HEK293 (cell line): ENCODE measurements around the gene PEF1.

Source experiments
- CTCF ChIA-PET: fragments of 350-600 bp; formaldehyde crosslinking; extraction: SDS; loops from one replicate; lab custom pipeline; 2021; ENCODE audit warnings: antibody characterized with exemption; lab: Yijun Ruan, JAX
- POLR2A ChIA-PET: fragments of 300-600 bp; formaldehyde crosslinking; extraction: SDS; loops from one replicate; lab custom pipeline; 2020; ENCODE audit warnings: antibody characterized with exemption, inconsistent platforms; lab: Yijun Ruan, JAX
- H3K27ac ChIP-seq: fragments of 200-500 bp; sonication (Bioruptor generic); 2 replicates; pipeline ENCODE4 v1.5.1; 2014; ENCODE audit warnings: low read depth, low read length, control low read depth, inconsistent platforms; ENCODE audit errors: extremely low read depth
- H3K36me3 ChIP-seq, 2 experiments: fragments of 200-500 bp in 1 of 2; sonication (Bioruptor generic) in 1 of 2; 1 replicate in 1 of 2; 2 replicates in 1 of 2; pipeline ENCODE4 v1.5.1; 2014 to 2017; ENCODE audit warnings: inconsistent platforms in 2 of 2, low read length in 2 of 2; ENCODE audit not compliant: control insufficient read depth in 2 of 2, insufficient read depth in 1 of 2
- H3K4me1 ChIP-seq: fragments of 200-500 bp; sonication (Bioruptor generic); 2 replicates; pipeline ENCODE4 v1.5.1; 2014; ENCODE audit warnings: mild to moderate bottlenecking, low read length, inconsistent platforms; ENCODE audit not compliant: control insufficient read depth, insufficient read depth
- H3K4me3 ChIP-seq: 2 replicates; pipeline ENCODE4 v1.5.1; 2011; ENCODE audit warnings: low read depth, mild to moderate bottlenecking, control low read depth, low read length, moderate library complexity
- H3K9me3 ChIP-seq: fragments of 200-500 bp; sonication (Bioruptor generic); 2 replicates; pipeline ENCODE4 v1.5.1; 2014; ENCODE audit warnings: low read depth, low read length, inconsistent platforms; ENCODE audit not compliant: control insufficient read depth, insufficient read depth
- ATF2 ChIP-seq: fragments of 450-650 bp; formaldehyde crosslinking; IDR thresholded peaks from 2 replicates; pipeline ENCODE4 v1.5.1; 2016; ENCODE audit warnings: missing biosample characterization, missing genetic modification characterization, low read depth
- BCL11A ChIP-seq: fragments of 450-650 bp; formaldehyde crosslinking; IDR thresholded peaks from 2 replicates; pipeline ENCODE4 v1.5.1; 2016; ENCODE audit warnings: low read depth, missing biosample characterization, missing genetic modification characterization
- HOXD13 ChIP-seq: sonication (generic); formaldehyde crosslinking; IDR thresholded peaks from 2 replicates; pipeline ENCODE4 v1.8.0; 2022; ENCODE audit warnings: missing genetic modification reagents, borderline replicate concordance
- KLF16 ChIP-seq: fragments of 450-650 bp; formaldehyde crosslinking; IDR thresholded peaks from 2 replicates; pipeline ENCODE4 v1.5.1; 2017; ENCODE audit warnings: missing biosample characterization, missing genetic modification characterization
- SP3 ChIP-seq: fragments of 450-650 bp; formaldehyde crosslinking; IDR thresholded peaks from 2 replicates; pipeline ENCODE4 v1.5.1; 2016; ENCODE audit warnings: missing biosample characterization, missing genetic modification characterization
- ZBTB1 ChIP-seq: fragments of 450-650 bp; formaldehyde crosslinking; IDR thresholded peaks from 2 replicates; pipeline ENCODE4 v1.5.1; 2016; ENCODE audit warnings: missing biosample characterization, missing genetic modification characterization
- ZNF184 ChIP-seq: fragments of 450-650 bp; IDR thresholded peaks from 2 replicates; pipeline ENCODE4 v1.5.1; 2018; ENCODE audit warnings: missing biosample characterization, mild to moderate bottlenecking, missing genetic modification characterization
- ZNF202 ChIP-seq: fragments of 450-650 bp; formaldehyde crosslinking; IDR thresholded peaks from 2 replicates; pipeline ENCODE4 v1.5.1; 2016; ENCODE audit warnings: missing biosample characterization, missing genetic modification characterization, borderline replicate concordance
- ZNF280C ChIP-seq: fragments of 450-650 bp; formaldehyde crosslinking; IDR thresholded peaks from 2 replicates; pipeline ENCODE4 v1.5.1; 2016; ENCODE audit warnings: missing biosample characterization, missing genetic modification characterization
- ZNF48 ChIP-seq: fragments of 450-650 bp; formaldehyde crosslinking; IDR thresholded peaks from 2 replicates; pipeline ENCODE4 v1.5.1; 2016; ENCODE audit warnings: missing biosample characterization, missing genetic modification characterization
- ZNF514 ChIP-seq: fragments of 450-650 bp; formaldehyde crosslinking; IDR thresholded peaks from 2 replicates; pipeline ENCODE4 v1.5.1; 2016; ENCODE audit warnings: missing biosample characterization, missing genetic modification characterization
- ZSCAN23 ChIP-seq: fragments of 450-650 bp; formaldehyde crosslinking; IDR thresholded peaks from 2 replicates; pipeline ENCODE4 v1.5.1; 2016; ENCODE audit warnings: missing biosample characterization, missing genetic modification characterization
- TF ChIP-seq, protein P1 (sequence below): fragments of 450-650 bp; formaldehyde crosslinking; IDR thresholded peaks from 2 replicates; pipeline ENCODE4 v1.5.1; 2016; ENCODE audit warnings: missing biosample characterization, missing genetic modification characterization
- TF ChIP-seq, protein P2 (sequence below): fragments of 450-650 bp; IDR thresholded peaks from 2 replicates; pipeline ENCODE4 v1.5.1; 2018; ENCODE audit warnings: missing biosample characterization, mild to moderate bottlenecking, missing genetic modification characterization
- TF ChIP-seq, protein P3 (sequence below): fragments of 450-650 bp; formaldehyde crosslinking; IDR thresholded peaks from 2 replicates; pipeline ENCODE4 v1.5.1; 2016; ENCODE audit warnings: missing biosample characterization, missing genetic modification characterization

PEF1 gene

GRCh38 chr1:31671561-31672201, 27.0 kb upstream of the PEF1 start (continued):
- TF ChIP-seq HOXD13 (CRISPR knock-in tag) (no peak), BCL11A (no peak)
- TF ChIP-seq, protein P1, sequence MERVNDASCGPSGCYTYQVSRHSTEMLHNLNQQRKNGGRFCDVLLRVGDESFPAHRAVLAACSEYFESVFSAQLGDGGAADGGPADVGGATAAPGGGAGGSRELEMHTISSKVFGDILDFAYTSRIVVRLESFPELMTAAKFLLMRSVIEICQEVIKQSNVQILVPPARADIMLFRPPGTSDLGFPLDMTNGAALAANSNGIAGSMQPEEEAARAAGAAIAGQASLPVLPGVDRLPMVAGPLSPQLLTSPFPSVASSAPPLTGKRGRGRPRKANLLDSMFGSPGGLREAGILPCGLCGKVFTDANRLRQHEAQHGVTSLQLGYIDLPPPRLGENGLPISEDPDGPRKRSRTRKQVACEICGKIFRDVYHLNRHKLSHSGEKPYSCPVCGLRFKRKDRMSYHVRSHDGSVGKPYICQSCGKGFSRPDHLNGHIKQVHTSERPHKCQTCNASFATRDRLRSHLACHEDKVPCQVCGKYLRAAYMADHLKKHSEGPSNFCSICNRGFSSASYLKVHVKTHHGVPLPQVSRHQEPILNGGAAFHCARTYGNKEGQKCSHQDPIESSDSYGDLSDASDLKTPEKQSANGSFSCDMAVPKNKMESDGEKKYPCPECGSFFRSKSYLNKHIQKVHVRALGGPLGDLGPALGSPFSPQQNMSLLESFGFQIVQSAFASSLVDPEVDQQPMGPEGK (tag by site-specific recombination), result no peak

DNA sequence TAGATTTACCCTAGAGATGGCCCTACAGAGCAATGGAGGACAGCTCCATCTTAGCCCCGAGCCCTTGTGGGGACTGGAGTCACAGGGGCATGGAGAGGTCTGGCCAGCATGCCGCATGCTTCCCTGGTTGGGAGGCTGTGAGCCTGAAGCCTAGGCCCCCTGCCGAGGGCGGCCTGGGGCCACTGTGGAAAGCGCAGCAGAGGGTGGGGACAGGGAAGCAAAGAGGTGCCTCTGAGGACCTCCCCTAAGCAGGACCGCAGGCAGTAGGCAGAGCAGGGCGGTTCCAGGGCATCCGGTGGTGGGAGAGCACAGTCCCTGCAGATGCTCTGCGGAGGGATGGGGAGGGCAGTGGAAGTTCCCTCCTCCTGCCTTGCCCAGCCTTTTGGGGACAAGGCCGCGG, 26.5 kb upstream of the PEF1 start:
- H3K4me3 ChIP-seq, result no peak overlapping the region
- TF ChIP-seq ZSCAN23 (tag by site-specific recombination), result no peak
- TF ChIP-seq ZNF202 (tag by site-specific recombination), result no peak
- TF ChIP-seq SP3 (tag by site-specific recombination), result no peak
- TF ChIP-seq, protein P2, sequence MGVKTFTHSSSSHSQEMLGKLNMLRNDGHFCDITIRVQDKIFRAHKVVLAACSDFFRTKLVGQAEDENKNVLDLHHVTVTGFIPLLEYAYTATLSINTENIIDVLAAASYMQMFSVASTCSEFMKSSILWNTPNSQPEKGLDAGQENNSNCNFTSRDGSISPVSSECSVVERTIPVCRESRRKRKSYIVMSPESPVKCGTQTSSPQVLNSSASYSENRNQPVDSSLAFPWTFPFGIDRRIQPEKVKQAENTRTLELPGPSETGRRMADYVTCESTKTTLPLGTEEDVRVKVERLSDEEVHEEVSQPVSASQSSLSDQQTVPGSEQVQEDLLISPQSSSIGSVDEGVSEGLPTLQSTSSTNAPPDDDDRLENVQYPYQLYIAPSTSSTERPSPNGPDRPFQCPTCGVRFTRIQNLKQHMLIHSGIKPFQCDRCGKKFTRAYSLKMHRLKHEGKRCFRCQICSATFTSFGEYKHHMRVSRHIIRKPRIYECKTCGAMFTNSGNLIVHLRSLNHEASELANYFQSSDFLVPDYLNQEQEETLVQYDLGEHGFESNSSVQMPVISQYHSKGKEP, result no peak
- no peak for TF ChIP-seq ZNF184 (tag by site-specific recombination)
- TF ChIP-seq ATF2 (tag by site-specific recombination), result no peak
- TF ChIP-seq KLF16, result no peak
- no peak for TF ChIP-seq ZNF48
- no peak for TF ChIP-seq ZNF514 (tag by site-specific recombination)
- no peak for TF ChIP-seq ZBTB1 (tag by site-specific recombination)
- TF ChIP-seq, protein P3, sequence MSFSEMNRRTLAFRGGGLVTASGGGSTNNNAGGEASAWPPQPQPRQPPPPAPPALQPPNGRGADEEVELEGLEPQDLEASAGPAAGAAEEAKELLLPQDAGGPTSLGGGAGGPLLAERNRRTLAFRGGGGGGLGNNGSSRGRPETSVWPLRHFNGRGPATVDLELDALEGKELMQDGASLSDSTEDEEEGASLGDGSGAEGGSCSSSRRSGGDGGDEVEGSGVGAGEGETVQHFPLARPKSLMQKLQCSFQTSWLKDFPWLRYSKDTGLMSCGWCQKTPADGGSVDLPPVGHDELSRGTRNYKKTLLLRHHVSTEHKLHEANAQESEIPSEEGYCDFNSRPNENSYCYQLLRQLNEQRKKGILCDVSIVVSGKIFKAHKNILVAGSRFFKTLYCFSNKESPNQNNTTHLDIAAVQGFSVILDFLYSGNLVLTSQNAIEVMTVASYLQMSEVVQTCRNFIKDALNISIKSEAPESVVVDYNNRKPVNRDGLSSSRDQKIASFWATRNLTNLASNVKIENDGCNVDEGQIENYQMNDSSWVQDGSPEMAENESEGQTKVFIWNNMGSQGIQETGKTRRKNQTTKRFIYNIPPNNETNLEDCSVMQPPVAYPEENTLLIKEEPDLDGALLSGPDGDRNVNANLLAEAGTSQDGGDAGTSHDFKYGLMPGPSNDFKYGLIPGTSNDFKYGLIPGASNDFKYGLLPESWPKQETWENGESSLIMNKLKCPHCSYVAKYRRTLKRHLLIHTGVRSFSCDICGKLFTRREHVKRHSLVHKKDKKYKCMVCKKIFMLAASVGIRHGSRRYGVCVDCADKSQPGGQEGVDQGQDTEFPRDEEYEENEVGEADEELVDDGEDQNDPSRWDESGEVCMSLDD, result no peak
- no peak for TF ChIP-seq ZNF280C (tag by site-specific recombination)
- ChIA-PET POLR2A (no interaction called here), CTCF (interaction anchor here (0.5 to 1.4 kb wide), 3 partner anchors 8 to 118 kb away, joined by 3 to 5 read pairs (median 5); no protein-coding TSS in a partner anchor)
- H3K9me3 ChIP-seq, result no peaks in the 10 kb centered on the region
- peaks cover 5% of the 10 kb centered on the region for H3K4me1 ChIP-seq
- H3K36me3 ChIP-seq, result no peaks in the 10 kb centered on the region
- no peak overlapping the region for H3K27ac ChIP-seq
